ENCODE data around the gene PRC1.

- no peak for TF ChIP-seq CTCF (IDR thresholded peaks at IDR 0.05)
- no peak for TF ChIP-seq ZFX (IDR thresholded peaks at IDR 0.05; ENCODE audit: borderline replicate concordance)
Observed at GRCh38 chr15:90994059-90994416, 297 bp downstream of the PRC1 start.

Measured in 22Rv1 (cell line).